GM12892 (cell line): ENCODE data around the gene MSL2.
"Not testable (repeated sequence)": the region's sequence is repeated elsewhere in the genome, so short reads cannot be mapped to it uniquely, and the experiment has no call there.

Experiments used
- POLR2A ChIP-seq: IDR thresholded peaks from 2 replicates; pipeline ENCODE4 v1.6.1; 2011; ENCODE audit warnings: low read depth, low read length, control low read depth
- POLR2AphosphoS5 ChIP-seq: IDR thresholded peaks from 2 replicates; pipeline ENCODE4 v1.6.1; 2011; ENCODE audit warnings: low read depth, low read length, control low read depth
- TAF1 ChIP-seq: IDR thresholded peaks from 2 replicates; pipeline ENCODE4 v1.6.1; 2011; ENCODE audit warnings: low read depth, mild to moderate bottlenecking, control low read depth, low read length, borderline replicate concordance

GRCh38 chr3:136163607-136164006 is 32.5 kb downstream of the MSL2 start:
- TF ChIP-seq POLR2A, TAF1, POLR2AphosphoS5: not testable (repeated sequence)
